CD4-positive, alpha-beta T cell treated with Interleukin-15 for 1 hour (primary cell): ENCODE data around the gene SELPLG.
"Not testable (repeated sequence)": the region's sequence is repeated elsewhere in the genome, so short reads cannot be mapped to it uniquely, and the experiment has no call there.

ENCODE experiments used
- DNase-seq: peaks from one replicate; pipeline ENCODE4 v3.0.0-alpha.2; 2020

SELPLG gene

GRCh38 chr12:108586306-108586705, 47.4 kb downstream of the SELPLG start:
- no peak for DNase-seq

GRCh38 chr12:108585864-108586263, 47.8 kb downstream of the SELPLG start:
- DNase-seq, result no peak

GRCh38 chr12:108584456-108585065, 49.1 kb downstream of the SELPLG start:
- no peak for DNase-seq

- no peak for DNase-seq
Measured at GRCh38 chr12:108583991-108584390, 49.7 kb downstream of the SELPLG start.

GRCh38 chr12:108582978-108583770, 50.5 kb downstream of the SELPLG start:
- no peak for DNase-seq

GRCh38 chr12:108582509-108582908, 51.2 kb downstream of the SELPLG start:
- DNase-seq, result no peak

GRCh38 chr12:108581311-108582227, 52.1 kb downstream of the SELPLG start:
- no peak for DNase-seq

GRCh38 chr12:108580531-108580930, 53.2 kb downstream of the SELPLG start:
- DNase-seq, result no peak

GRCh38 chr12:108578813-108579212, 54.9 kb downstream of the SELPLG start:
- no peak for DNase-seq

- no peak for DNase-seq
Measured at GRCh38 chr12:108578264-108578663, 55.4 kb downstream of the SELPLG start.

GRCh38 chr12:108577458-108577857, 56.2 kb downstream of the SELPLG start:
- DNase-seq, result no peak

GRCh38 chr12:108576660-108577234, 56.9 kb downstream of the SELPLG start:
- no peak for DNase-seq

- DNase-seq, result no peak
Measured at GRCh38 chr12:108575199-108575912, 58.3 kb downstream of the SELPLG start.

- DNase-seq, result not testable (repeated sequence)
Measured at GRCh38 chr12:108574276-108574675, 59.4 kb downstream of the SELPLG start.

GRCh38 chr12:108573317-108573716, 60.4 kb downstream of the SELPLG start:
- DNase-seq, result no peak

- no peak for DNase-seq
Measured at GRCh38 chr12:108572166-108572790, 61.4 kb downstream of the SELPLG start.
